Activated CD4-positive, alpha-beta memory T cell treated with anti-CD3 and anti-CD28 coated beads for 36 hours (primary cell): ENCODE results near the gene NAPSA. TPM values are rescaled to one million over a fixed set of nuclear protein-coding genes. Genes with fewer than 3 reads are reported as not detected.

ENCODE experiments used
- CTCF ChIA-PET: fragments of 350-600 bp; sonication (Branson Sonifier 250); formaldehyde crosslinking; loops from one replicate; lab custom pipeline; 2021; ENCODE audit warnings: antibody characterized with exemption, inconsistent platforms; lab: Charles Lee
- POLR2A ChIA-PET: fragments of 350-600 bp; sonication (Branson Sonifier 250); formaldehyde crosslinking; loops from one replicate; lab custom pipeline; 2021; ENCODE audit warnings: antibody characterized with exemption; lab: Charles Lee
- DNase-seq: peaks from one replicate; pipeline ENCODE4 v3.0.0-alpha.2; 2020
- H3K27ac Mint-ChIP-seq: one replicate; pipeline ENCODE4 v1.8.0; 2021; ENCODE audit warnings: mixed read lengths
- H3K27me3 Mint-ChIP-seq: one replicate; pipeline ENCODE4 v1.8.0; 2021; ENCODE audit warnings: mixed read lengths
- H3K36me3 Mint-ChIP-seq: one replicate; pipeline ENCODE4 v1.8.0; 2021; ENCODE audit warnings: mixed read lengths
- H3K4me1 Mint-ChIP-seq: one replicate; pipeline ENCODE4 v1.8.0; 2021; ENCODE audit warnings: low read depth, mixed read lengths
- H3K4me3 Mint-ChIP-seq: one replicate; pipeline ENCODE4 v1.8.0; 2021; ENCODE audit warnings: mild to moderate bottlenecking, mixed read lengths
- H3K9me3 Mint-ChIP-seq: one replicate; pipeline ENCODE4 v1.8.0; 2021; ENCODE audit warnings: mixed read lengths
- intact Hi-C: fragments of 100-400 bp; cut with micrococcal nuclease; formaldehyde crosslinking; loops from one replicate; pipeline ENCODE4 v1.15.1; 2023
- total RNA-seq, 2 experiments: library from RNA; stranded (reverse); gene quantifications; one replicate each; pipeline ENCODE4 v1.2.3, GENCODE V29; 2021

The NAPSA gene
- total RNA-seq, 2 experiments from 2014 or later = 88.8 to 99.8 TPM

GRCh38 chr19:50383001-50383851 lies 17.8 kb upstream of the NAPSA start:
- Mint-ChIP-seq H3K27ac (peak overlapping the region; percentile 95), H3K9me3 (no peaks in the 10 kb centered on the region), H3K4me3 (peak overlapping the region; percentile 98), H3K36me3 (peaks cover 39% of the 10 kb centered on the region), H3K4me1 (peaks cover 33% of the 10 kb centered on the region), H3K27me3 (no peaks in the 10 kb centered on the region)
- intact Hi-C loops = loop anchor here (5.0 kb wide), 1 partner anchor 434 kb away; no protein-coding TSS in a partner anchor
- DNase-seq = no peak
- POLR2A ChIA-PET = interaction anchor here (0.9 to 2.0 kb wide), 6 partner anchors 9 to 58 kb away, joined by 3 to 12 read pairs (median 4); no protein-coding TSS in a partner anchor
- CTCF ChIA-PET = interaction anchor here (1.4 to 2.5 kb wide), 4 partner anchors 14 to 154 kb away, joined by 3 to 13 read pairs (median 8); no protein-coding TSS in a partner anchor

GRCh38 chr19:50381881-50382729 lies 16.7 kb upstream of the NAPSA start:
- Mint-ChIP-seq H3K4me1 (peaks cover 35% of the 10 kb centered on the region), H3K4me3 (no peak overlapping the region), H3K27me3 (no peaks in the 10 kb centered on the region), H3K36me3 (peaks cover 38% of the 10 kb centered on the region), H3K27ac (no peak overlapping the region), H3K9me3 (no peaks in the 10 kb centered on the region)
- ChIA-PET CTCF (interaction anchor here (0.5 kb wide), 1 partner anchor 13 kb away, joined by 3 read pairs; no protein-coding TSS in a partner anchor), POLR2A (interaction anchor here (0.5 kb wide), 1 partner anchor 22 kb away, joined by 3 read pairs; no protein-coding TSS in a partner anchor)
- intact Hi-C loops = loop anchor here (5.0 kb wide), 1 partner anchor 435 kb away; no protein-coding TSS in a partner anchor
- no peak for DNase-seq

GRCh38 chr19:50380751-50381151 lies 15.3 kb upstream of the NAPSA start:
- CTCF ChIA-PET = no interaction called here
- H3K36me3 Mint-ChIP-seq = peaks cover 40% of the 10 kb centered on the region
- DNase-seq = no peak

GRCh38 chr19:50380137-50380536 lies 14.7 kb upstream of the NAPSA start:
- intact Hi-C loops = loop anchor here (5.0 kb wide), 1 partner anchor 437 kb away; no protein-coding TSS in a partner anchor
- no peak for DNase-seq
- POLR2A ChIA-PET = no interaction called here

More at GRCh38 chr19:50380751-50381151, 15.3 kb upstream of the NAPSA start:
- POLR2A ChIA-PET = no interaction called here
- no peak overlapping the region for H3K27ac Mint-ChIP-seq
- no peak overlapping the region for H3K4me3 Mint-ChIP-seq
- intact Hi-C loops = loop anchor here (5.0 kb wide), 1 partner anchor 437 kb away; no protein-coding TSS in a partner anchor
- H3K4me1 Mint-ChIP-seq = peaks cover 39% of the 10 kb centered on the region
- H3K27me3 Mint-ChIP-seq = no peaks in the 10 kb centered on the region
- no peaks in the 10 kb centered on the region for H3K9me3 Mint-ChIP-seq

GRCh38 chr19:50379602-50380001 lies 14.2 kb upstream of the NAPSA start:
- H3K36me3 Mint-ChIP-seq = peaks cover 33% of the 10 kb centered on the region
- no peak overlapping the region for H3K4me3 Mint-ChIP-seq
- intact Hi-C loops = loop anchor here (5.0 kb wide), 1 partner anchor 438 kb away; no protein-coding TSS in a partner anchor
- ChIA-PET CTCF (no interaction called here), POLR2A (no interaction called here)
- H3K27me3 Mint-ChIP-seq = no peaks in the 10 kb centered on the region
- no peak overlapping the region for H3K27ac Mint-ChIP-seq
- H3K9me3 Mint-ChIP-seq = no peaks in the 10 kb centered on the region
- DNase-seq = no peak
- H3K4me1 Mint-ChIP-seq = peaks cover 32% of the 10 kb centered on the region

More at GRCh38 chr19:50380137-50380536, 14.7 kb upstream of the NAPSA start:
- Mint-ChIP-seq H3K9me3 (no peaks in the 10 kb centered on the region), H3K27ac (no peak overlapping the region), H3K4me3 (no peak overlapping the region), H3K27me3 (no peaks in the 10 kb centered on the region), H3K4me1 (peaks cover 36% of the 10 kb centered on the region), H3K36me3 (peaks cover 38% of the 10 kb centered on the region)
- CTCF ChIA-PET = no interaction called here

- H3K27ac Mint-ChIP-seq = no peak overlapping the region
- intact Hi-C loops = no loop called here
- DNase-seq = no peak
- H3K4me1 Mint-ChIP-seq = peaks cover 31% of the 10 kb centered on the region
- ChIA-PET CTCF (no interaction called here), POLR2A (no interaction called here)
- no peak overlapping the region for H3K4me3 Mint-ChIP-seq
- peaks cover 30% of the 10 kb centered on the region for H3K36me3 Mint-ChIP-seq
- no peaks in the 10 kb centered on the region for H3K27me3 Mint-ChIP-seq
- H3K9me3 Mint-ChIP-seq = no peaks in the 10 kb centered on the region
Observed at GRCh38 chr19:50378863-50379236, 13.4 kb upstream of the NAPSA start.

- H3K27me3 Mint-ChIP-seq = no peaks in the 10 kb centered on the region
- DNase-seq = no peak
- H3K9me3 Mint-ChIP-seq = no peaks in the 10 kb centered on the region
- no peak overlapping the region for H3K27ac Mint-ChIP-seq
- H3K4me3 Mint-ChIP-seq = peak overlapping the region; percentile 1
- POLR2A ChIA-PET = interaction anchor here (1.1 kb wide), 1 partner anchor 20 kb away, joined by 3 read pairs; no protein-coding TSS in a partner anchor
- H3K36me3 Mint-ChIP-seq = peaks cover 30% of the 10 kb centered on the region
- CTCF ChIA-PET = no interaction called here
- intact Hi-C loops = no loop called here
- H3K4me1 Mint-ChIP-seq = peaks cover 25% of the 10 kb centered on the region
Observed at GRCh38 chr19:50378169-50378862, 12.9 kb upstream of the NAPSA start.

GRCh38 chr19:50377517-50377916 lies 12.1 kb upstream of the NAPSA start:
- Mint-ChIP-seq H3K27me3 (no peaks in the 10 kb centered on the region), H3K4me3 (peak overlapping the region; percentile 56), H3K36me3 (peaks cover 30% of the 10 kb centered on the region), H3K4me1 (peaks cover 21% of the 10 kb centered on the region), H3K9me3 (no peaks in the 10 kb centered on the region), H3K27ac (peak overlapping the region; percentile 16)
- no peak for DNase-seq
- intact Hi-C loops = loop anchor here (2.0 kb wide), 1 partner anchor 99 kb away; the partner anchor contains the start of genes EMC10 and GARIN5A
- ChIA-PET CTCF (no interaction called here), POLR2A (interaction anchor here (1.1 kb wide), 1 partner anchor 20 kb away, joined by 3 read pairs; no protein-coding TSS in a partner anchor)

- H3K27me3 Mint-ChIP-seq = no peaks in the 10 kb centered on the region
- CTCF ChIA-PET = no interaction called here
Observed at GRCh38 chr19:50377051-50377461, 11.6 kb upstream of the NAPSA start.

GRCh38 chr19:50376166-50377050 lies 11.0 kb upstream of the NAPSA start, which contains the start of gene NR1H2:
Gene NR1H2 (plus strand): TSS chr19:50376457. CDS start chr19:50377606, 1,149 bp downstream.
- Mint-ChIP-seq H3K27me3 (no peaks in the 10 kb centered on the region), H3K9me3 (no peaks in the 10 kb centered on the region), H3K4me1 (peaks cover 21% of the 10 kb centered on the region), H3K4me3 (peak within 1 kb of the TSS; percentile 91), H3K27ac (peak within 1 kb of the TSS; percentile 98), H3K36me3 (peaks cover 29% of the 10 kb centered on the region)
- ChIA-PET CTCF (interaction anchor here (0.6 to 1.8 kb wide), 9 partner anchors 10 to 548 kb away, joined by 3 to 18 read pairs (median 4); partner anchors contain the start of gene KCNC3), POLR2A (interaction anchor here (0.9 to 1.0 kb wide), 3 partner anchors 14 to 135 kb away, joined by 3 to 6 read pairs (median 5); partner anchors contain the start of gene JOSD2)
- DNase-seq = peak; percentile 96
- intact Hi-C loops = loop anchor here (1.0 to 2.0 kb wide), 5 partner anchors 8 to 100 kb away; partner anchors contain the start of genes EMC10, GARIN5A and POLD1

More at GRCh38 chr19:50377051-50377461, 11.6 kb upstream of the NAPSA start:
- Mint-ChIP-seq H3K4me3 (peak overlapping the region; percentile 56), H3K9me3 (no peaks in the 10 kb centered on the region), H3K36me3 (peaks cover 30% of the 10 kb centered on the region), H3K4me1 (peaks cover 21% of the 10 kb centered on the region), H3K27ac (peak overlapping the region; percentile 61)
- peak; percentile 64 for DNase-seq
- POLR2A ChIA-PET = interaction anchor here (1.1 kb wide), 1 partner anchor 19 kb away, joined by 3 read pairs; no protein-coding TSS in a partner anchor
- intact Hi-C loops = loop anchor here (2.0 kb wide), 1 partner anchor 100 kb away; the partner anchor contains the start of genes EMC10 and GARIN5A
